ENCODE measurements around the gene KDM4C.

- TF ChIP-seq EZH2 (conservative IDR thresholded peaks at IDR 0.05; ENCODE audit: low read depth, low read length): no peak
- no peak for TF ChIP-seq HDAC6 (IDR thresholded peaks at IDR 0.05; ENCODE audit: low read depth, low read length)
- TF ChIP-seq POLR2A (IDR thresholded peaks at IDR 0.05; ENCODE audit: insufficient read depth in 1 of 2, low read depth in 2 of 2, low read length in 2 of 2): no peak
- TF ChIP-seq ZNF24 (IDR thresholded peaks at IDR 0.05): no peak
- no peak for TF ChIP-seq ZNF30 (CRISPR knock-in tag; IDR thresholded peaks at IDR 0.05)
- no peak for TF ChIP-seq ZNF121 (CRISPR knock-in tag; IDR thresholded peaks at IDR 0.05)
- TF ChIP-seq, protein P1, sequence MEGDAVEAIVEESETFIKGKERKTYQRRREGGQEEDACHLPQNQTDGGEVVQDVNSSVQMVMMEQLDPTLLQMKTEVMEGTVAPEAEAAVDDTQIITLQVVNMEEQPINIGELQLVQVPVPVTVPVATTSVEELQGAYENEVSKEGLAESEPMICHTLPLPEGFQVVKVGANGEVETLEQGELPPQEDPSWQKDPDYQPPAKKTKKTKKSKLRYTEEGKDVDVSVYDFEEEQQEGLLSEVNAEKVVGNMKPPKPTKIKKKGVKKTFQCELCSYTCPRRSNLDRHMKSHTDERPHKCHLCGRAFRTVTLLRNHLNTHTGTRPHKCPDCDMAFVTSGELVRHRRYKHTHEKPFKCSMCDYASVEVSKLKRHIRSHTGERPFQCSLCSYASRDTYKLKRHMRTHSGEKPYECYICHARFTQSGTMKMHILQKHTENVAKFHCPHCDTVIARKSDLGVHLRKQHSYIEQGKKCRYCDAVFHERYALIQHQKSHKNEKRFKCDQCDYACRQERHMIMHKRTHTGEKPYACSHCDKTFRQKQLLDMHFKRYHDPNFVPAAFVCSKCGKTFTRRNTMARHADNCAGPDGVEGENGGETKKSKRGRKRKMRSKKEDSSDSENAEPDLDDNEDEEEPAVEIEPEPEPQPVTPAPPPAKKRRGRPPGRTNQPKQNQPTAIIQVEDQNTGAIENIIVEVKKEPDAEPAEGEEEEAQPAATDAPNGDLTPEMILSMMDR (CRISPR knock-in tag; IDR thresholded peaks at IDR 0.05): no peak
- TF ChIP-seq ZNF33B (CRISPR knock-in tag; IDR thresholded peaks at IDR 0.05): no peak
Measured at GRCh38 chr9:6765396-6765795, 7.6 kb downstream of the KDM4C start.
